ENCODE results near the gene PODNL1. TPM values are rescaled to one million over a fixed set of nuclear protein-coding genes. Genes with fewer than 3 reads are reported as not detected.

PODNL1 gene
- total RNA-seq, 1 experiment from 2014 or later: 1.1 TPM

- ChIA-PET POLR2A (interaction anchor here (0.9 kb wide), 1 partner anchor 50 kb away, joined by 3 read pairs; no protein-coding TSS in a partner anchor), CTCF (interaction anchor here (1.0 kb wide), 1 partner anchor 74 kb away, joined by 4 read pairs; no protein-coding TSS in a partner anchor)
- Mint-ChIP-seq H3K4me1 (peaks cover 50% of the 10 kb centered on the region), H3K9me3 (no peaks in the 10 kb centered on the region), H3K27ac (no peak overlapping the region), H3K36me3 (no peaks in the 10 kb centered on the region), H3K27me3 (ENCODE audit: low read depth) (no peaks in the 10 kb centered on the region; the same call in 1 of the 2 replicates), H3K4me3 (no peak overlapping the region)
- DNase-seq (ENCODE audit: low spot score): no peak
- TF ChIP-seq TEAD4 (CRISPR knock-in tag; IDR thresholded peaks at IDR 0.05): no peak
- no peak for TF ChIP-seq E2F4 (CRISPR knock-in tag; IDR thresholded peaks at IDR 0.05; ENCODE audit: borderline replicate concordance, low read depth)
- TF ChIP-seq JAZF1 (CRISPR knock-in tag; IDR thresholded peaks at IDR 0.05): no peak
- TF ChIP-seq CDX4 (CRISPR knock-in tag; IDR thresholded peaks at IDR 0.05; ENCODE audit: borderline replicate concordance): no peak
- no peak for TF ChIP-seq MYBL2 (CRISPR knock-in tag; IDR thresholded peaks at IDR 0.05)
- no peak for TF ChIP-seq ZBTB43 (CRISPR knock-in tag; IDR thresholded peaks at IDR 0.05)
- no peak for TF ChIP-seq STAT6 (CRISPR knock-in tag; conservative IDR thresholded peaks at IDR 0.05; ENCODE audit: low read depth)
- no peak for TF ChIP-seq SP1 (CRISPR knock-in tag; conservative IDR thresholded peaks at IDR 0.05)
- no peak for TF ChIP-seq TP53 (CRISPR knock-in tag; IDR thresholded peaks at IDR 0.05)
- no peak for TF ChIP-seq ZBTB21 (CRISPR knock-in tag; IDR thresholded peaks at IDR 0.05; ENCODE audit: borderline replicate concordance)
- no peak for TF ChIP-seq ZNF671 (CRISPR knock-in tag; IDR thresholded peaks at IDR 0.05)
- no peak for TF ChIP-seq MAX (CRISPR knock-in tag; IDR thresholded peaks at IDR 0.05)
- no peak for TF ChIP-seq ZNF396 (CRISPR knock-in tag; IDR thresholded peaks at IDR 0.05; ENCODE audit: borderline replicate concordance)
- TF ChIP-seq ZSCAN18 (CRISPR knock-in tag; IDR thresholded peaks at IDR 0.05): no peak
- no peak for TF ChIP-seq FOXP4 (CRISPR knock-in tag; IDR thresholded peaks at IDR 0.05)
- TF ChIP-seq USF1 (CRISPR knock-in tag; IDR thresholded peaks at IDR 0.05): no peak
- ATAC-seq: no peak
Measured at GRCh38 chr19:13983213-13983889, 45.1 kb upstream of the PODNL1 start.
